NCI-H2227 (cell line): Measurements from ENCODE around the gene ZSCAN18.

ENCODE experiments used
- DNase-seq: peaks from one replicate; lab custom pipeline; 2025; ENCODE audit not compliant: unreplicated experiment; lab: John Stamatoyannopoulos, UW

Gene ZSCAN18

DNA sequence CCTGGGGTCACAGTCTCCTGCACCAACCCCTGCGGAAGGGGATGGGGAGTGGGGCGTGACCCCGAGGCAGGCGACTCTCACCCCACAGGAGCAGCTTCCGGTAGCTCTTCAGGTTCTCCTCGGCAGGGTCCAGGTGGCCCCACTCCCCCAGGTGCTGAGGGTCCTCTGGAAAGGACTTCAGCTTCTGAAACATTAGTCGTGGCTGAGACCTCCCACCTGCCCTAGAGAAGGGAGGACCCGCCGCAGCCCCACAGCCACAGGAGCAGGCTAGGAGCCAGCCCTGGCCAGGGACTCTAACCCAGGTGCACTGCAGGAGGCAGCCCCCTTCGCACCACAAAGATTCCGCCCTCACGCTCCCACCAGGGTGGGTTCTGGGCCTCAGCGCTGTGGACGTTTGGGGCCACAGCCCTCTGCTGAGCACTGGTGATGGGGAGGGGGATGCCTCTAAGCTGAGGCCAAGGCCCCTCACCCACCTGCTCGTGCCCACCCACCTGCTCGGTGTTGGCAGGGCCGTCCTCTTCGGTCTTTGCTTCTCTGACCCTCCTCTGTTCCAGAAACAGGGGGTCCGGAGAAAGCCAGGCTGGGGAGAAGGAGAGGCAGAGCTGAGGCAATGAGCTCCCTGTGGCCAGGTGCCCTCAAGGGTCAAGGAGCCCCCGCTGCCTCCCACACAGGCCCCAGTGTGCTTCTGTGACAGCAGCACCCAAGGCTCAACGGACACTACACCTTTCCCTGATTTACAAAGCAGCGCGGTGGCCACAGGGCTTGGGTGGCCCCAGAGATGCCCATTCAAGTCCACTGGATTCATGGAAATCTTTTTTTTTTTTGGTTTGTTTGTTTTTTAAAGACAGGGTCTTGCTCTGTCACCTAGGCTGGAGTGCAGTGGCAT, 11.0 kb downstream of the ZSCAN18 start:
- no peak for DNase-seq

- DNase-seq: no peak
These were observed 12.6 kb downstream of the ZSCAN18 start for GRCh38 chr19:58085348-58085875.

GRCh38 chr19:58084596-58085347, 13.3 kb downstream of the ZSCAN18 start:
- no peak for DNase-seq

DNA sequence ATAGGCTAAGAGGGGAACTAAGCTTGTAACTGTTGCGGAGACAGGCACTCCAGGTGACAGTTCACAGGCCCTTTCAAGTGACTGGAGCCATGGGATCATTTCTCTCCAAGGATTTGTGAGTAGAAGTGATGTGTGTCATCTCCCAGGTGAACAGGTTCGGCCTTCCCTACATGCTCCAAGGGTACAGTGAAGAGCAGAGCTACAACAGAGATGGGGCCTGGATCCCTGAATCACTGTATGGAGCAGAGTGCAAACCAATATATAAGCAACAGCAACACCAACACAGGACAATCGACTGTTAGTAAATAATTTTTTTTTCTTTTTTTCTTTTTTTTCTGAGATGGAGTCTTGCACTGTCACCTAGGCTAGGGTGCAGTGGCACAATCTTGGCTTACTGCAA, 15.0 kb downstream of the ZSCAN18 start:
- DNase-seq: no peak

- no peak for DNase-seq
These were observed 18.2 kb downstream of the ZSCAN18 start for GRCh38 chr19:58079792-58080191.

DNA sequence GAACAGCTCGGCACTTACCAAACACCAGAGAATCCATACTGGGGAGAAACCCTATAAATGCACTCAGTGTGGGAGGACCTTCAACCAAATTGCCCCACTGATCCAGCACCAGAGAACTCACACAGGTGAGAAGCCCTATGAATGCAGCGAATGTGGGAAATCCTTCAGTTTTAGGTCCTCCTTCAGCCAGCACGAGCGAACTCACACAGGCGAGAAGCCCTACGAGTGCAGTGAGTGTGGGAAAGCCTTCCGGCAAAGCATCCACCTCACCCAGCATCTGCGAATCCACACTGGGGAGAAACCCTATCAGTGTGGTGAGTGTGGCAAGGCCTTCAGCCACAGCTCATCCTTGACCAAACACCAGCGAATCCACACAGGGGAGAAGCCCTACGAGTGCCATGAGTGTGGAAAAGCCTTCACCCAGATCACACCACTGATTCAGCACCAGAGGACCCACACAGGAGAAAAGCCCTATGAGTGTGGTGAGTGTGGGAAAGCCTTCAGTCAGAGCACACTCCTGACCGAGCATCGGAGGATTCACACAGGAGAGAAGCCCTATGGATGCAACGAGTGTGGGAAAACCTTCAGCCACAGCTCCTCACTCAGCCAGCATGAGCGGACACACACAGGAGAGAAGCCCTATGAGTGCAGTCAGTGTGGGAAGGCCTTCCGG, 30.7 kb downstream of the ZSCAN18 start:
- no peak for DNase-seq

- no peak for DNase-seq
These were observed 34.3 kb downstream of the ZSCAN18 start for GRCh38 chr19:58063712-58064111.

DNA sequence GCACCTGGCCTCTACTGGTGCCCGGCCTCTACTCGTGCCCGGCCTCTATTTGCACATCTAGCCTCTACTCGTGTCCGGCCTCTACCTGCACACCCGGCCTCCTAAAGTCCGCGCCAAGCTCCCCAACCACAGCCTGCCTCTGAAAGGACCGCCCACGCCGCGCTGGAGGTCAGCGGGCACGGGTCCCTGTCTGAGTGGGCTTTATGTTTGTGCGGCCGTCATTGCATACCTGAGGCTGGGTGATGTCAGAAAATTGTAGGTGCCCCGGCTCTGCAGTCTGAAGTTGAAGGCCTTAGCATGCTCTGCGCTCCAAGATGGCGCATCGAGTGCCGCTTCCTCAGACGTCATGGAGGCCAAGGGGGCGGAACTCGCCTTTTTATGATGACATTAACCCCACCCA, 37.8 kb downstream of the ZSCAN18 start:
- DNase-seq: no peak

GRCh38 chr19:58059671-58060078, 38.4 kb downstream of the ZSCAN18 start:
- DNase-seq: no peak

DNA sequence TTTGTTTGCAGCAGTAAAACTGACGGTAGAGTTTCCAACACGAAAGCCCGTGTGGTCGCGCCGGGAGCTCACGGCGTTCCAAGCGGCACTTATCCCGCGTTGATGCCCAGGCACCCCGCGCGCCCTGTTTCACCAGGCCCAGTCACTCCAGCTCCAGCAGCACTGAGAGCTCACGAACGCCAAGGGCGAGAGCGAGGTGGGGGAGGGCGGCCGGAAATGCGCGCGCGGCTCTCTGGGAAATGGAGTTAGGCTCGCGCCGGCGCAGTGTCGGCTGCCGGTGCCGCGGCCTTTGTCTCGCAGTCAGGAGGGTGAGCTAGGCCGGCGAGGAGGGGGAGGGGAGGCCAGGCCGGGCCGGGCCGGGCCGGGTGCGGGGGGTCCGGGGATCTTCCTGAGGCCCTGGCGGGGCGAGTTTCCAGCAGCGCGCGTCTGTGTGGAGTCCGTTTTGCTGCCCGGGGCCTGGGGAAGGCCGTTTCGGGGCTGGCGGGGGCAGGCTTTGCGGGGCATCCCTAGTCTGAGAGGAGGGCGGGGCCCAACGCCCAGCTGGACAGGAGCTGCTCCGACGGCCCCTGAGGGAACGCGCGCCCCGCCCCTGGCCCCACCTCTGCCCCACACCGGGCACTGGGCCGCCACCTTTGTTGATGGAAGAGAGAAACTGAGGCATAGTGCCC, 38.9 kb downstream of the ZSCAN18 start, which contains the start of gene ZNF135:
Gene ZNF135, plus strand, starts transcription at position 280 of the 668 bp plus-strand sequence. CDS start 721 bp downstream, outside the sequence.
- peak; percentile 89 for DNase-seq

DNA sequence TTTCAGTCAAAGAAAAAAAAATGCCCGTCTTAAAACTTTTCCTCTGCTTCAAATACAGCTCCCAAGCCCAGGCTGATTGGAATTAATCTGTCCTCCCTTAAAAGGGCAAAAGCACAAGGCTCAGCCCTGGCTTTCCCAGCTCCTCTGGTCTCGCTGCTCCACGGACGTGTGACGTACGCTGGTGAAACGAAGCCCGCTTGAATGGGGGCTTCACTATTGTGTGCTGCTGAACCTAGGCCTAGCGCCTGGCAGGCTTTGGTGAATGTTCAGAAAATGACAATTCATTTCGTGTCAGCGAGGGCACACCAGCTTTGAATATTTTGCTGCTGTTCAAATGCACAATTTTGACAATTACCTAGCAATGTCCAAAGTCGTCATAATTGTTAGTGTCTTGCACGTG, 39.6 kb downstream of the ZSCAN18 start:
- DNase-seq: no peak

GRCh38 chr19:58056861-58057260, 41.2 kb downstream of the ZSCAN18 start:
- DNase-seq: no peak

GRCh38 chr19:58056261-58056660, 41.8 kb downstream of the ZSCAN18 start:
- no peak for DNase-seq

DNA sequence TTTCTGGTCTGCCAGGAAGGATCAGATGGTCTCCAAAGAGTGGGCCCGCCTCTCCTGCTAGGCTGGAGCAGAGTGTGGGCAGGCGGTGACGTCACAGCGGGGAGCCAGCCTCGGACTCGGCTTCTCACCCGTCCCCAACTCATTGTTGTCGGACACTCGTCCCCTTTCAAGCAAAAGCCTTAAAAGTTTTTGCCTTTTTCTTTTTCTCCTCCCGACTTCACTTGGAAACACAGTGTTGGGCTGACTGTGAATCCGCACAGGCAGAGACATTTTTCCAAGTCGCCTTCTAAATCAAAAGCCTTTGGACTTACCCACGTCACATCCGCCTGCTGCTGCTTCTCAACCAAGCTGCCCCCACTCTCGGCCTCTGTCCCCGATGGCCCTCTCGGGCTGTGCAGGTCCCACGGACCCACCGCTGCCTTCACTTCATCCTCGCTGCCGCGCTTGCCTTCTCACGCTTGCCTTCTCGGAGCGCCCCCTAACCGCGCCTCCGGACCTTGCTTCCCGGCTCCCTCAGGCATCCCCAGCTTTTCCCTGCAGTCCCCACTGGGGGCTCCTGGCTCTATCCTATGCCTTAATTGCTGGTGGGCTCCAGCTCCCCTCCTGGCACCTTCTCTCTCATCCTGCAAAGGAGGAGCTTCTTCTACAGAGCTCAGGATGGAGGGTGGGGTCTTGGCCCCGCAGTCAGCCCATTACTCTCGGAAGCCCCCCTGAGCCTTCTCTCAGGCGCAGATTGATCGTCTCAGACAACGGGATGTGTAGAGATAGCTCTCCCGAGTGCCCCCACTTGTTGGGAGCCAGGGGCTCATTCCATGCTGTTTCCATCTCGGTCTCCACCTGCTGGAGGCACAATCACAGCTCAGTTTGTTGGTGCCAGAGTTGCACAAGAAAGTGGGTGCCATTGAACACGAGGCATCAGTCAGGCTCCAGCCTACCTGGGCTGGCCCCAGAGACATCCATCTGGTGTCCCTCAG, 42.8 kb downstream of the ZSCAN18 start:
- DNase-seq: peak; percentile 65

GRCh38 chr19:58053480-58054156, 44.4 kb downstream of the ZSCAN18 start:
- no peak for DNase-seq

- no peak for DNase-seq
These were observed 45.8 kb downstream of the ZSCAN18 start for GRCh38 chr19:58052256-58052655.

DNA sequence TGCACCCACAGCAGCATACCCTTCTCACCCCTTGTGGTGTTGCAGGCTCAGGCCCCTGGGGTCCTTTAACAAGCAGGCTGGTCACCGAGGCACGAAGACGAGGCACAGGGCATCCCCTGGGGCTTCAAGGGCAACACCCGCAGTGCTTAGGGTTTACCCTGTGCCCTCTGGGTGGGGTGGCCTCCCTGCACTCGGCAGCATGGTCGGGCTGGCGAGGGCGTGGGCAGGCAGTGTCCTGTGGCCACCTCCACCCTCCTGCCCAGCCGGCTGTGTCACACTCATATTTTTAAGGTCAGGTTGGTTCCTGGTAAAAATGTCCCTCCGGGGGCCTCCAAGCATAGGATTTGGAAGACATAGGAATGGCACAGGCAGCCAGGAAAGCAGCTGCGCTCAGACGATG, 50.4 kb downstream of the ZSCAN18 start:
- DNase-seq: no peak

- DNase-seq: no peak
These were observed 51.2 kb downstream of the ZSCAN18 start for GRCh38 chr19:58046856-58047255.
